ENCODE results near the gene FURIN. TPM values are rescaled to one million over a fixed set of nuclear protein-coding genes. Genes with fewer than 3 reads are reported as not detected.

FURIN gene
- total RNA-seq, 1 donor from 2014 or later: 122 TPM

GRCh38 chr15:90917569-90917968 is 49.2 kb downstream of the FURIN start:
- H3K36me3 ChIP-seq (ENCODE audit: insufficient read depth, low read length): peaks cover 3% of the 10 kb centered on the region
- no peak overlapping the region for H3K9ac ChIP-seq (ENCODE audit: low read length)
- Mint-ChIP-seq H3K9me3 (ENCODE audit: unreplicated experiment) (no peaks in the 10 kb centered on the region), H3K4me3 (ENCODE audit: unreplicated experiment) (no peak overlapping the region), H3K27me3 (ENCODE audit: low read depth, unreplicated experiment) (peaks cover 2% of the 10 kb centered on the region), H3K36me3 (ENCODE audit: low read depth, unreplicated experiment) (peaks cover 28% of the 10 kb centered on the region), H3K27ac (ENCODE audit: unreplicated experiment) (no peak overlapping the region), H3K4me1 (ENCODE audit: low read depth, unreplicated experiment) (peaks cover 17% of the 10 kb centered on the region)
- H3K27ac ChIP-seq (ENCODE audit: low read depth, low read length): no peak overlapping the region
- H3K27me3 ChIP-seq (ENCODE audit: insufficient read depth, low read length): no peaks in the 10 kb centered on the region
- no peak for FAIRE-seq
- no peak overlapping the region for H3K4me2 ChIP-seq (ENCODE audit: low read length)
- H3K4me1 ChIP-seq (ENCODE audit: insufficient read depth, low read length): peaks cover 7% of the 10 kb centered on the region
- H4K20me1 ChIP-seq (ENCODE audit: insufficient read depth, low read length): no peaks in the 10 kb centered on the region
- TF ChIP-seq CTCF (IDR thresholded peaks at IDR 0.05; ENCODE audit: insufficient read depth, low read depth, low read length) (no peak), EZH2 (IDR thresholded peaks at IDR 0.05; ENCODE audit: insufficient read depth, low read length) (no peak)
- no peak overlapping the region for H2AFZ ChIP-seq (ENCODE audit: low read depth, low read length)
- DNase-seq (ENCODE audit: low read depth): no peak
- H3K9me3 ChIP-seq (ENCODE audit: insufficient read depth, low read depth, low read length): no peaks in the 10 kb centered on the region
- H3K4me3 ChIP-seq (ENCODE audit: insufficient read depth, low read depth, low read length): no peak overlapping the region
- no peaks in the 10 kb centered on the region for H3K79me2 ChIP-seq (ENCODE audit: insufficient read depth, low read length)

GRCh38 chr15:90918034-90918788 is 49.8 kb downstream of the FURIN start:
- FAIRE-seq: no peak
- Mint-ChIP-seq H3K4me3 (ENCODE audit: unreplicated experiment) (no peak overlapping the region), H3K4me1 (ENCODE audit: low read depth, unreplicated experiment) (peaks cover 17% of the 10 kb centered on the region), H3K27me3 (ENCODE audit: low read depth, unreplicated experiment) (peaks cover 2% of the 10 kb centered on the region), H3K9me3 (ENCODE audit: unreplicated experiment) (no peaks in the 10 kb centered on the region), H3K36me3 (ENCODE audit: low read depth, unreplicated experiment) (peaks cover 24% of the 10 kb centered on the region), H3K27ac (ENCODE audit: unreplicated experiment) (no peak overlapping the region)
- Histone ChIP-seq H3K4me1 (ENCODE audit: insufficient read depth, low read length) (peaks cover 7% of the 10 kb centered on the region), H3K36me3 (ENCODE audit: insufficient read depth, low read length) (peaks cover 3% of the 10 kb centered on the region), H3K4me3 (ENCODE audit: insufficient read depth, low read depth, low read length) (no peak overlapping the region), H3K9me3 (ENCODE audit: insufficient read depth, low read depth, low read length) (no peaks in the 10 kb centered on the region), H3K4me2 (ENCODE audit: low read length) (no peak overlapping the region), H3K27me3 (ENCODE audit: insufficient read depth, low read length) (no peaks in the 10 kb centered on the region), H3K9ac (ENCODE audit: low read length) (no peak overlapping the region), H2AFZ (ENCODE audit: low read depth, low read length) (no peak overlapping the region), H3K27ac (ENCODE audit: low read depth, low read length) (no peak overlapping the region), H3K79me2 (ENCODE audit: insufficient read depth, low read length) (no peaks in the 10 kb centered on the region), H4K20me1 (ENCODE audit: insufficient read depth, low read length) (no peaks in the 10 kb centered on the region)
- DNase-seq (ENCODE audit: low read depth): no peak
- TF ChIP-seq CTCF (IDR thresholded peaks at IDR 0.05; ENCODE audit: insufficient read depth, low read depth, low read length) (no peak), EZH2 (IDR thresholded peaks at IDR 0.05; ENCODE audit: insufficient read depth, low read length) (no peak)

- peaks cover 23% of the 10 kb centered on the region for H3K36me3 Mint-ChIP-seq (ENCODE audit: low read depth, unreplicated experiment)
- Histone ChIP-seq H4K20me1 (ENCODE audit: insufficient read depth, low read length) (no peaks in the 10 kb centered on the region), H3K79me2 (ENCODE audit: insufficient read depth, low read length) (no peaks in the 10 kb centered on the region), H3K9me3 (ENCODE audit: insufficient read depth, low read depth, low read length) (no peaks in the 10 kb centered on the region), H3K4me3 (ENCODE audit: insufficient read depth, low read depth, low read length) (no peak overlapping the region), H3K9ac (ENCODE audit: low read length) (no peak overlapping the region), H3K4me2 (ENCODE audit: low read length) (no peak overlapping the region), H3K36me3 (ENCODE audit: insufficient read depth, low read length) (peaks cover 3% of the 10 kb centered on the region), H3K4me1 (ENCODE audit: insufficient read depth, low read length) (peaks cover 7% of the 10 kb centered on the region), H2AFZ (ENCODE audit: low read depth, low read length) (no peak overlapping the region), H3K27ac (ENCODE audit: low read depth, low read length) (no peak overlapping the region), H3K27me3 (ENCODE audit: insufficient read depth, low read length) (no peaks in the 10 kb centered on the region)
- DNase-seq (ENCODE audit: low read depth) (no peak), FAIRE-seq (no peak)
- H3K27me3 Mint-ChIP-seq (ENCODE audit: low read depth, unreplicated experiment): peaks cover 2% of the 10 kb centered on the region
- H3K9me3 Mint-ChIP-seq (ENCODE audit: unreplicated experiment): no peaks in the 10 kb centered on the region
- H3K4me1 Mint-ChIP-seq (ENCODE audit: low read depth, unreplicated experiment): peaks cover 17% of the 10 kb centered on the region
- TF ChIP-seq EZH2 (IDR thresholded peaks at IDR 0.05; ENCODE audit: insufficient read depth, low read length) (no peak), CTCF (IDR thresholded peaks at IDR 0.05; ENCODE audit: insufficient read depth, low read depth, low read length) (no peak)
- no peak overlapping the region for H3K4me3 Mint-ChIP-seq (ENCODE audit: unreplicated experiment)
- H3K27ac Mint-ChIP-seq (ENCODE audit: unreplicated experiment): no peak overlapping the region
Measured at GRCh38 chr15:90918835-90919234, 50.4 kb downstream of the FURIN start.

Measured in astrocyte (in vitro differentiated cells and primary cell).